ENCODE measurements around the gene NUBP2. TPM values are rescaled to one million over a fixed set of nuclear protein-coding genes. Genes with fewer than 3 reads are reported as not detected.

NUBP2 gene
- total RNA-seq, 1 experiment from 2014 or later, result 69.4 TPM

- no peak overlapping the region for H3T11ph ChIP-seq (ENCODE audit: low read length)
- WGBS (ENCODE audit: extremely low coverage, insufficient read length, low lambda C conversion rate), result no CpG with 5 or more reads among the region's 28 CpGs
- no peak overlapping the region for H2AFZ ChIP-seq (ENCODE audit: low read length)
- no peak overlapping the region; the same call in 1 of the 2 replicates for H3K14ac ChIP-seq (ENCODE audit: insufficient read depth, low read length)
- Mint-ChIP-seq H3K9me3 (no peaks in the 10 kb centered on the region), H3K27ac (no peak overlapping the region), H3K27me3 (ENCODE audit: low read depth) (no peaks in the 10 kb centered on the region; the same call in 1 of the 2 replicates), H3K4me1 (peaks cover under 1 to 13% of the 10 kb centered on the region in 2 experiments; a peak in 2 of 4 replicates), H3K4me3 (no peak overlapping the region), H3K36me3 (ENCODE audit: insufficient read depth in 1 of 3, low read depth in 3 of 3) (peaks cover 8 to 45% (median 13%) of the 10 kb centered on the region in 3 experiments; a peak in 5 of 7 replicates)
- no peaks in the 10 kb centered on the region for H3K27me3 ChIP-seq (ENCODE audit: insufficient read depth, low read length)
- DNase-seq, result no peak
- no peaks in the 10 kb centered on the region; the same call in 1 of the 2 replicates for H3K79me2 ChIP-seq (ENCODE audit: insufficient read depth, low read length)
- TF ChIP-seq CTCF (conservative IDR thresholded peaks at IDR 0.05), result no peak
- no peak overlapping the region for H3K4ac ChIP-seq (ENCODE audit: low read depth, low read length)
- no peak overlapping the region for H3K27ac ChIP-seq (ENCODE audit: insufficient read length, low read depth, low read length)
- H3K4me2 ChIP-seq (ENCODE audit: insufficient read depth, insufficient read length, low read length), result no peak overlapping the region
- no peak overlapping the region for H4K91ac ChIP-seq (ENCODE audit: insufficient read length, low read depth, low read length)
- no peak overlapping the region for H2AK5ac ChIP-seq (ENCODE audit: insufficient read length, low read length)
- no peak overlapping the region for H4K5ac ChIP-seq (ENCODE audit: insufficient read length, low read depth, low read length)
- H3K9me3 ChIP-seq (ENCODE audit: control insufficient read depth, low read depth, low read length), result no peaks in the 10 kb centered on the region
- no peak overlapping the region for H3K18ac ChIP-seq (ENCODE audit: insufficient read length, low read depth, low read length)
- H3K4me1 ChIP-seq (ENCODE audit: insufficient read depth, low read length), result no peaks in the 10 kb centered on the region
- no peak overlapping the region for H2BK5ac ChIP-seq (ENCODE audit: insufficient read length, low read length)
- no peak overlapping the region for H4K8ac ChIP-seq (replicated peaks; ENCODE audit: insufficient read length, low read depth, low read length)
- H2BK20ac ChIP-seq (ENCODE audit: low read depth, low read length, poor library complexity, severe bottlenecking), result no peak overlapping the region
- no peak overlapping the region for H2BK15ac ChIP-seq (ENCODE audit: low read depth, low read length)
- H3K9ac ChIP-seq (ENCODE audit: extremely low read depth, insufficient read length, low read length), result no peak overlapping the region
- no peak overlapping the region for H2BK120ac ChIP-seq (ENCODE audit: low read depth, low read length, poor library complexity, severe bottlenecking)
- H4K20me1 ChIP-seq (ENCODE audit: control insufficient read depth, insufficient read depth, insufficient read length), result no peaks in the 10 kb centered on the region
- no peak overlapping the region for H3K56ac ChIP-seq (ENCODE audit: insufficient read length, low read depth, low read length)
- no peak overlapping the region for H2BK12ac ChIP-seq (ENCODE audit: insufficient read length, low read depth, low read length)
- H3K23me2 ChIP-seq (ENCODE audit: insufficient read length, low read depth, low read length, poor library complexity, severe bottlenecking), result peaks cover 5% of the 10 kb centered on the region
- peaks cover 5% of the 10 kb centered on the region for H3K79me1 ChIP-seq (ENCODE audit: insufficient read depth, low read depth, low read length, poor library complexity, severe bottlenecking)
- no peak overlapping the region for H3K23ac ChIP-seq (ENCODE audit: insufficient read length, low read depth, low read length)
Observed at GRCh38 chr16:1775846-1776671, 6.7 kb upstream of the NUBP2 start.

Data from H9 (cell line).